GM18507 (cell line): Measurements from ENCODE around the gene IGFBP5.

Experiments
- DNase-seq: peaks from one replicate; pipeline ENCODE4 v3.0.0; 2011; ENCODE audit warnings: low read depth; ENCODE audit not compliant: insufficient read length; ENCODE audit errors: extremely low spot score
- FAIRE-seq: peaks from 2 replicates; lab custom pipeline; 2011; peaks lifted over from hg19 to GRCh38; lab: Jason Lieb, UNC

IGFBP5 gene

DNA sequence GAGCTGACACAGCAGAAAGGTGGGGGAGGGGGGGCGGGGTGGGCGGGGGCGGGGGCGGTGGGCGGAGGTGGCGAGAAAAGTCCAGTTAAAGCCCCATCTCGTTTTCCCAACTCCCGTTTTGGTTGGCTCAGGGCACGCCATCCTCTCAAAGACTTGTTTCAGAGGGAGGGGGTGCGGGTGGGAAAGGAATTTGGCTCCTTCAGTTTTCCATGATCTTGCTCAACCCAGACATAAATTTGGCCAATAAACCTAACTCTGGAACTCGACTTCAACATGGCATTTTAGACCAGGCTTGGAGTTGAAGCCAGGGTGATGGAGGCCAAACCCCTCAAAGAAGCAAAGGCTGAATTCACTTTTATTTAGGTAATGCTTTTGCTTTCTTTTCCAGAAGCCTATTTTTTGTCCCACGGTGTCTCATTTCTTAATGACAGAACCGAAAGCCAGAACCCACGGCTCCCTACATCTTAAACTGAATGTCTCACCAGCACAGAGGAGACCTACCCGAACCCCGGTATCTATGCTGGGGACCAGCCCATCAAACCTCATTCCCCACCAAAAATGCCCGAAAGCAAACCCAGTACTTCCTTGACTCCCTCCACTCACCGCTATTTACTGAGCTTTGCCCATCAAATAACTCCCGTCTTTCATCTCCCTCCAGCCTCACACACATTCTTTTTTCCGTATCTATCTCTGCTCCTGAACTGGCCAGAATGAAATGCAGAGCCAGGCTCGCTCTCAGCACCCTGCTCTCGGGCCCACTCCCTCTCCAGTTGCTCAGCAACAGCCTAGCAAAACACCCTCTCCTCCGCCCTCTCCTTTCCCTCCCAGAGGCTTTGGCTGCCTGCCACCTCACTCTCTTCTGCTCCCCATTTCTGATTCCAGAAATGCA is 4.3 kb downstream of the IGFBP5 start:
- FAIRE-seq (no peak), DNase-seq (no peak)

GRCh38 chr2:216690456-216690852 is 4.9 kb downstream of the IGFBP5 start:
- no peak for DNase-seq
- no peak for FAIRE-seq

- no peak for FAIRE-seq
- DNase-seq, result no peak
These were observed 6.0 kb downstream of the IGFBP5 start for GRCh38 chr2:216689397-216689796.

DNA sequence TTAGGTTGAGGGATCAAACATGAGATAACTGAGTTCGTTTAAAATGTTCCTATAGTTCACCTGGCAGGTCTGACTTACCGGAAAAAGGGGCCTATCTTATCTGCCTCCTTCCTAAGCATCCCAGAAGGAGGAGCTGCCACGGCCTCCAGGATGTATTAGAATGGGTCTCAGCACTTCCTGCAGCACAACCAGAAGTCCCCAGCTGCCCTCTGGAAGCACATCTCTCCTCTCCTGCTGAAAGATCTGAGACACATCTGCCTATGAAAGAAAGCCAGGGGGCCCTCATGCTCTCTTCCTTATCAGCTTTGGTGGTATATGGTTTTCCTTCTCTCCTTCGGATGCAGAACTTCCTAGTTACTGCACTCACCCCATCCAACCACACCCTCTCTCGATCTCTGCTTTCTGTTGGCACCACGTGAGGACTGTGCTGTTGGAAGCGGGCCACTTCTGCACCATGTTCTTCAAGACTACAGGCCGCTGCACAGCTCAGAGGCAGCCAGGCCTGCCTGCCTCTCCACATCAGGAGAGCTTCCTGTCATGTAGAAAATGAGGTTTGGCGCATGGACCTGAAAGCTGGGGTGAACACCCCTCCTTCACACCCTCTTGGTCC is 6.5 kb downstream of the IGFBP5 start:
- FAIRE-seq (no peak), DNase-seq (no peak)

DNA sequence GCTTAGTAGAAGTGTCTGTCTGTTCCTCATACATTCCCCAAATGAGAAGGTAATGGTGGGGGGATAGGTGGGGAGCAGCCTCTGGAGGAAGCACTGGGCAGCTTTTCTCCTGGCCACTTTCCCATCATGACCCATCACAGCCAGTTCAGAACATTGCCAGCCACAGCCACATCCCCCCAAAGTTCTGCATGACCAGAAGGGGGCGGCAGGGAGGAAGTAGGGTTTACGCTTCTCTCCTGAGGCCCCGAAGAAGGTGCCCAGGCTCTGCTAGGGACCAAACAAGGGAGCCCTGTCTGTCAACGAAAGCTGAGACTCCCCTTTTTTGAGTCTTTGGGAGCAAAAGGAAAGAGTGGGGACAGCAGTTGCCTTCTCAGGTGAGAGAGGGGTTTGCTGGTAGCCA is 7.7 kb downstream of the IGFBP5 start:
- FAIRE-seq (no peak), DNase-seq (no peak)

DNA sequence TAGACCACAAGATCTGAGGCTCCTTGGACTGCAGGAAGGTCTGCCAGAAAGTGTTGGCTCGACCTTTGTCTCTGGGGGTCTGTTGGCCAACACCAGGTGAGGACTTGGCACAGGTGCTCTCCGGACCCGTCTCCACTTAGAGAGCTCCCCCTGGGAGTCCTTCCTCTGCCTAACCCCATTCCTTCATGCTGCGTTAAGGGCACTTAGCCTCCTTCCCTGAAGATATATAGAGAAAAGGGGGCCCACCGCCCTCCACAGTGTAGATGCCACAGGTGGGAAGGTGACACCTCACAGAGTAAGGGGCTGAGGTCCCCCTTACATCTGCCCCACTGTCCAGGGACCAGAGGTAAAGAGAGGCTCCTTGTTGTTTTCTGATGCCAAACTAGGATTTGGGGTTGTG is 8.2 kb downstream of the IGFBP5 start:
- no peak for FAIRE-seq

GRCh38 chr2:216685327-216685875 is 9.9 kb downstream of the IGFBP5 start:
- FAIRE-seq (no peak), DNase-seq (no peak)

More for the DNA sequence above, 8.2 kb downstream of the IGFBP5 start:
- no peak for DNase-seq

DNA sequence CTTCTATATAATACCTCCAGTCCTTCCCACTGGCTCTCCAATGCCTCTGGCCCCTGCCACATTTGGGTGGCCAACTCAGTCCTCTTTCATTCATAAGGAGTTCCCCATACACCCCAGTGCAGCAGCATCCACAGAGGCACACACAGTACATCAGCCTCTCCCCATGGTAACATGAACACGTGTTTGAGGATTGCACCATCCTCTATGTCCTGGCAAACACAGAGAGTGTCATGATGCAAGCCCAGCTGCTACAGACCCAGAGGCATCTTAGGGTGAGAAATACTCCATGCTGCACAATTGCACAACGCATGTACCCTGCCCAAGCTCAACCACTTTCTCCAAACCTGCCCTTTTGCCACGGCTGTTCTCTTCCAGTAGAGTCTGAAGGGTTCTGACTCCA is 11.5 kb downstream of the IGFBP5 start:
- FAIRE-seq (no peak), DNase-seq (no peak)

GRCh38 chr2:216681683-216682082 is 13.7 kb downstream of the IGFBP5 start:
- no peak for FAIRE-seq

DNA sequence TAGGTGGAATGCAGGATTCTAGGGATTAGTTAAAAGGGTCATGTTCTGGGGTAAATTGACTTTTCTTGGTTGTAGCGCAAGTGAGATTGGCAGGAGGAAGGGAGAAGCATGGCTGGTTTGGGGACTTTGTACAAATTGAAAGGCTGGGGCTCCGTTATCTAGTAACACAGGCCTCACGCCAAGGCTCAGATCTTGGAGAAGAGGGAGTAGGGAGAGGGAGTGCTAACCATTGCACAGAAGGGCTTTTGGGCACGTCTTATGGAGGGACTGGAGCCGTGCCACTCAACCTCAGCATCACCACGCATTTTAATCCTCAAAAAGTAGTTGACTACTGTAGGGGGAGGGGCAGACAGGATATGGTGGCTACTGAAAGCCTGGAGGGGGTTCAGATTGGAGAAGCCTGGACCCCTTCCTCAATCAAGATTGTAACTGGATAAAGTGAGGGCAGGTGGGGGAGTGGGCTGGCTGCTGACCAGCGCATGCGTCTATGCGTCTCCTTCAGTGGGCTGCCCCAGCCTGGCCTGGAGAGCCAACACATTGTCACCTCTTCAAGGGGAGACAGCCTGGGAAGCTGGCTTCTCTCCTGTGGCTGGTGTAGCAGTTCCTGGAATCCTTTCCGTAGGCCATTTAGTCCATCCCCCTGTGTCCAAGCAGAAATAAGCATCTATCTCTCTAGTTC is 14.3 kb downstream of the IGFBP5 start:
- FAIRE-seq, result no peak
- no peak for DNase-seq

More at GRCh38 chr2:216681683-216682082, 13.7 kb downstream of the IGFBP5 start:
- no peak for DNase-seq

- FAIRE-seq, result no peak
- no peak for DNase-seq
These were observed 15.7 kb downstream of the IGFBP5 start for GRCh38 chr2:216679658-216680024.

GRCh38 chr2:216678813-216679657 is 16.3 kb downstream of the IGFBP5 start:
- DNase-seq, result no peak
- FAIRE-seq, result no peak

DNA sequence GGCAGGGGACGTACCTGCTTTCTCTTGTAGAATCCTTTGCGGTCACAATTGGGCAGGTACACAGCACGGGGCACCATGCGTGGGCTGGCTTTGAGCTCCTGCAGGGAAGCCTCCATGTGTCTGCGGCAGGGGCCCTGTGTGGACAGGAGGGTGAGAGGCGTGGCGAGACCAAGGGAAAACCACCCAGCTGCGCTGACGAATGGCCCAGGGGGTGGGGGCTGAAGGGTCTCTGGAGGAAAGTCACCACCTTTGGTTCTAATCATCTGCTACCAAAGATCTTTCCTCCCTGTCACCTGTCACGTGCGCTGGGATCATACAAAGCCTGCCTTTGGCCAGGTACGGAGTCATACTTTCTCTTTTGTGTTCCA is 17.3 kb downstream of the IGFBP5 start:
- FAIRE-seq (no peak), DNase-seq (no peak)

- no peak for DNase-seq
- no peak for FAIRE-seq
These were observed 17.8 kb downstream of the IGFBP5 start for GRCh38 chr2:216677439-216678097.

- no peak for DNase-seq
These were observed 18.7 kb downstream of the IGFBP5 start for GRCh38 chr2:216676630-216677029.

DNA sequence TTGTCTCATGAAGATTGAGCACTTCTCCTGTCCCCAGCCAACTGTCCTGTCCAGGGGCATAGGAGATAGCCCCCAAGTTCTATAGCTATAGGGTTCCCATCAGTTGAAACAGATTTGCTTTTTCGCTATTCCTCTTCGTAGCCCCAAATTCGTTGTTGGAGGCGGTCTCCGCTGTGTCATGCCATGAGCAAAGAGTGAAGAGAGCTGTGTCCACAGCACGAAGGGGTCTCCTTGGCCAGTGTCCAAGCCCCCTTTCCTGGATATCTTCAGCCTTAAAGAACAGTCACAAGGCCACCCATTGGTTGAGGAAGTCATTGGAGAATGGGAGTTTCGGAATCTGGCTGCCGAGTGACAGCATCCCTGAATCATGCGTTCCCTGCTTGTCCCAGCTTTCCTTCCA is 21.0 kb downstream of the IGFBP5 start:
- DNase-seq (no peak), FAIRE-seq (no peak)

More at GRCh38 chr2:216676630-216677029, 18.7 kb downstream of the IGFBP5 start:
- FAIRE-seq, result no peak

DNA sequence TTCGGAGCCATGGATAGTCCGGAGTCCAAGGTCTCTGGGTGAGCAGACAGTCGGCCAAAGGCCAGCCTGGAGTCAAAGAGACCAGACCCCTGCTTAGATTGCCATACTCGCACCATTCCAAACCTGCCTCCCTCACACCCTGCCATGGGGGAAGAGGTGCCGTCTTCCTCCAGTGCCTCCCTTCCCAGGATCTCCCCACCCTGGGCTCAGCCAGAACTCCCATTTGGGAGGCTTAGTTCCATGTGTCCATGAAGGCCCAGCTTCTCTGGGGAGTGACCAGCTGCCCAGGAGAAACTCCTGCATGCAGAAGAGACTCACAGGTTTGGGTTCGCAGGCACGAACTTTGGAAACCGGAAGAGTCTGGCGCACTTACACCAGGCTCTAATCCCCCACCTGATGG is 21.7 kb downstream of the IGFBP5 start:
- no peak for DNase-seq
- no peak for FAIRE-seq

DNA sequence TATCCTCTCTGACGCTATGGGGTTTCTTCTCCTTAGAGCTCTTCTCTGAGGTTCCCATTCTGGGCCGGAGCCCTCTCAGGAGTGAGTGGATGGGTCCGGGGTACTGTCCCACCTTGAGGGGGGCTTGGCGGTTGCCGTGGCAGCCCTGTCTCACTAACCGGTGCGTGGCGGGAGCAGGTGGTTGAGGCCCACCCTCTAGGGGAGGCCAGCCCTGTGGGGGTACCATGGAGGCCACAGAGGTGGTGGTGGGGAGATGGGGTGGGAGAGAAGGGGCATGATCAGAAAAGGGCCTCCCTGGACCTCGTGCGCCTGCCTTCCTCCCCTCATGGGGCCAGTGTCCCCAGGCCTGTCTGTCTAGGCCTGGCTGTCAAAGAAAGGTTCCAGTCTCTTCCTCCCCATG is 22.3 kb downstream of the IGFBP5 start:
- no peak for DNase-seq
- FAIRE-seq, result no peak

DNA sequence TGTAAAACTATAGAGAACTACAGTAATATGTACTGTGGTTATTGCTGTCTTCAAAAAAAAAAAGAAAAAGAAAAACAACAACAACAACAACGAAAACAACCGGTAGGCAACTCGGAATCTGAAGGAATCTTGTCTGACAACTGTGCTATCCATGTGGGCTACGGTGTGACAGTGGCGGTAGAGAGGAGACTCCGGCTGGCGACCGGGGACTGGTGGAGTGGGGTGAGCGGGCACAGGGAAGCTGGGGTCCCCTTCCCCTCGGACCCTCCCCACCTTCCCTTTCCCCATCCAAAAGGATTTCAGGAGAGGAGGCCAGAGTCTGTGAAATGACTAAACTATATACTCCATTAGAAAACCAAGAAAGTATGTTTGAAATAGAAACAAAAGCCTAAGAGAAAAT is 22.9 kb downstream of the IGFBP5 start:
- FAIRE-seq (no peak), DNase-seq (no peak)
